ENCODE results near the gene ALDOC.
"Not testable (repeated sequence)": the region's sequence is repeated elsewhere in the genome, so short reads cannot be mapped to it uniquely, and the experiment has no call there.

ALDOC gene

GRCh38 chr17:28580959-28581358 lies 4.3 kb upstream of the ALDOC start:
- DNase-seq, result no peak

- no peak for DNase-seq
These were observed 2.8 kb upstream of the ALDOC start for GRCh38 chr17:28579526-28579925.

- no peak for DNase-seq
These were observed 1.8 kb upstream of the ALDOC start for GRCh38 chr17:28578246-28579195.

GRCh38 chr17:28577466-28577824 lies 750 bp upstream of the ALDOC start:
- DNase-seq, result no peak

GRCh38 chr17:28576016-28576415 lies 679 bp downstream of the ALDOC start:
- not testable (repeated sequence) for DNase-seq

- no peak for DNase-seq
These were observed 1.4 kb downstream of the ALDOC start for GRCh38 chr17:28575126-28575795.

GRCh38 chr17:28574526-28574925 lies 2.2 kb downstream of the ALDOC start:
- no peak for DNase-seq

GRCh38 chr17:28573966-28574480 lies 2.7 kb downstream of the ALDOC start:
- no peak for DNase-seq

GRCh38 chr17:28573521-28573920 lies 3.2 kb downstream of the ALDOC start:
- DNase-seq, result no peak

- DNase-seq, result no peak
These were observed 3.7 kb downstream of the ALDOC start for GRCh38 chr17:28573040-28573380.

GRCh38 chr17:28572259-28573039 lies 4.2 kb downstream of the ALDOC start:
- no peak for DNase-seq

- DNase-seq, result peak; percentile 95
These were observed 5.2 kb downstream of the ALDOC start, which contains the start of gene PIGS for GRCh38 chr17:28571361-28572122. Gene PIGS (minus strand): TSS chr17:28571524. CDS start chr17:28571496, 28 bp downstream.

GRCh38 chr17:28570716-28571360 lies 5.9 kb downstream of the ALDOC start:
- DNase-seq, result peak; percentile 13

- DNase-seq, result no peak
These were observed 7.2 kb downstream of the ALDOC start for GRCh38 chr17:28569446-28569845.

- peak; percentile 73 for DNase-seq
These were observed 9.1 kb downstream of the ALDOC start for GRCh38 chr17:28567604-28568003.

- DNase-seq, result no peak
These were observed 13.2 kb downstream of the ALDOC start for GRCh38 chr17:28563475-28563874.

- no peak for DNase-seq
These were observed 21.7 kb downstream of the ALDOC start for GRCh38 chr17:28555022-28555421.

- DNase-seq, result peak; percentile 28
These were observed 22.1 kb downstream of the ALDOC start for GRCh38 chr17:28554565-28554964.

GRCh38 chr17:28553000-28553505 lies 23.6 kb downstream of the ALDOC start:
- DNase-seq, result no peak

- DNase-seq, result peak; percentile 83
These were observed 24.3 kb downstream of the ALDOC start, which contains the start of gene UNC119 for GRCh38 chr17:28552176-28552999. Gene UNC119 (minus strand): TSS chr17:28552624. CDS start chr17:28552557, 67 bp downstream.
